Testis (tissue), 5 donors: ENCODE measurements around the gene PTCD2. TPM values are rescaled to one million over a fixed set of nuclear protein-coding genes. Genes with fewer than 3 reads are reported as not detected.

Source experiments
- DNase-seq: peaks from one replicate; pipeline ENCODE4 v3.0.0-alpha.2; 2019
- H3K27ac ChIP-seq, 2 donors: fragments of 200-600 bp; sonication (generic); one replicate each; pipeline ENCODE4 v1.5.1; 2019
- H3K27me3 ChIP-seq: fragments of 200-600 bp; sonication (generic); one replicate; pipeline ENCODE4 v1.5.1; 2019
- H3K36me3 ChIP-seq: fragments of 200-600 bp; sonication (generic); one replicate; pipeline ENCODE4 v1.5.1; 2017; ENCODE audit warnings: low read depth; ENCODE audit errors: missing control alignments
- H3K4me1 ChIP-seq: fragments of 200-600 bp; sonication (generic); one replicate; pipeline ENCODE4 v1.5.1; 2019
- H3K4me3 ChIP-seq, 2 donors: fragments of 200-600 bp; sonication (generic); one replicate each; pipeline ENCODE4 v1.5.1; 2017 to 2019
- H3K9me3 ChIP-seq: fragments of 200-600 bp; sonication (generic); one replicate; pipeline ENCODE4 v1.5.1; 2017
- CTCF ChIP-seq, 3 experiments: fragments of 450-650 bp in 2 of 3; fragments of 200-600 bp in 1 of 3; sonication (generic) in 1 of 3; IDR thresholded peaks; one replicate each; pipeline ENCODE4 v1.5.1; 2016 to 2019; ENCODE audit warnings: antibody characterized with exemption in 3 of 3, mild to moderate bottlenecking in 2 of 3, moderate library complexity in 1 of 3
- POLR2A ChIP-seq: fragments of 450-650 bp; IDR thresholded peaks from one replicate; pipeline ENCODE4 v1.6.1; 2017; ENCODE audit warnings: antibody characterized with exemption, mild to moderate bottlenecking, moderate library complexity
- WGBS, 2 donors: methylation state at CpG; one replicate each; pipeline ENCODE4 v1.1.5; 2018; 5-methylcytosine and 5-hydroxymethylcytosine counted together
- intact Hi-C: fragments of 100-400 bp; cut with DNase I; formaldehyde crosslinking; loops from one replicate; pipeline ENCODE4 v1.15.1; 2023; ENCODE audit warnings: low total_unique reads
- long read RNA-seq, 2 donors: transcript quantifications; one replicate each; lab custom pipeline, GENCODE V29; 2026
- polyA plus RNA-seq: library from polyadenylated mRNA; stranded (reverse); fragments of 350-450 nt; fragmentation: Illumina TruSeq; extraction: RNeasy Lipid Tissue Mini Kit (QIAGEN cat#74804); gene quantifications from one replicate; pipeline ENCODE4 v1.2.3, GENCODE V29; 2014; ENCODE audit warnings: low read depth, low replicate concordance; ENCODE audit not compliant: insufficient read depth
- total RNA-seq, 2 donors: library from RNA; depleted of rRNA; stranded (reverse); fragments of >200 nt; gene quantifications; one replicate each; pipeline ENCODE4 v1.2.3, GENCODE V29; 2016

PTCD2 gene
- total RNA-seq (1 to 10 TPM; 8.2 to 9.0 TPM), polyA plus RNA-seq (4.9 TPM)
- long read RNA-seq, donor 1, full-length matches to known transcripts, result 3 of 3 reads
- long read RNA-seq, donor 1, partial matches to known transcripts, result 0 of 3 reads
- long read RNA-seq, donor 1, other reads (novel, unspliced or antisense), result 0 of 3 reads
- long read RNA-seq, donor 2, full-length matches to known transcripts, result 6 of 12 reads
- long read RNA-seq, donor 2, partial matches to known transcripts, result 6 of 12 reads
- long read RNA-seq, donor 2, other reads (novel, unspliced or antisense), result 0 of 12 reads

- intact Hi-C loops, result no loop called here
- H3K27me3 ChIP-seq, result no peaks in the 10 kb centered on the region
- no peaks in the 10 kb centered on the region for H3K9me3 ChIP-seq
- peak; percentile 98 for DNase-seq
- H3K36me3 ChIP-seq, result no peaks in the 10 kb centered on the region
- no peaks in the 10 kb centered on the region for H3K4me1 ChIP-seq
- H3K4me3 ChIP-seq, result peak within 1 kb of the TSS; percentile 78 to 82
- 0 to 1% methylated on average over 35 to 40 of the region's 40 CpGs for WGBS, 2 donors
- no peak for TF ChIP-seq POLR2A
- H3K27ac ChIP-seq, result peak within 1 kb of the TSS; percentile 68 to 78
Observed at GRCh38 chr5:72319976-72320752, at the start of gene PTCD2, which contains the start of gene MRPS27. Gene PTCD2, plus strand, starts transcription at chr5:72320373. Its CDS starts 10 bp downstream, at chr5:72320383. Gene MRPS27, minus strand, starts transcription at chr5:72320240. Its CDS starts 19 bp downstream, at chr5:72320221.

- TF ChIP-seq POLR2A (no peak), CTCF (IDR thresholded peaks at IDR 0.05) (no peak)
- no peak overlapping the region for H3K27ac ChIP-seq
- no peaks in the 10 kb centered on the region for H3K36me3 ChIP-seq
- H3K4me3 ChIP-seq, result no peak overlapping the region
- no peaks in the 10 kb centered on the region for H3K9me3 ChIP-seq
- no peaks in the 10 kb centered on the region for H3K27me3 ChIP-seq
- WGBS, 2 donors, result 85 to 87% methylated on average over 3 of the region's 3 CpGs
- no peaks in the 10 kb centered on the region for H3K4me1 ChIP-seq
- no peak for DNase-seq
- intact Hi-C loops, result no loop called here
Observed at GRCh38 chr5:72271702-72272101, 48.5 kb upstream of the PTCD2 start.

GRCh38 chr5:72272398-72272797, 47.8 kb upstream of the PTCD2 start:
- 77 to 78% methylated on average over 4 of the region's 4 CpGs for WGBS, 2 donors
- intact Hi-C loops, result no loop called here
- DNase-seq, result no peak
- no peak for TF ChIP-seq POLR2A
- TF ChIP-seq CTCF (IDR thresholded peaks at IDR 0.05), result no peak
- Histone ChIP-seq H3K36me3 (no peaks in the 10 kb centered on the region), H3K27me3 (no peaks in the 10 kb centered on the region), H3K27ac (no peak overlapping the region), H3K4me1 (no peaks in the 10 kb centered on the region), H3K9me3 (no peaks in the 10 kb centered on the region), H3K4me3 (no peak overlapping the region)

- TF ChIP-seq POLR2A (no peak), CTCF (IDR thresholded peaks at IDR 0.05) (no peak)
- intact Hi-C loops, result no loop called here
- H3K4me3 ChIP-seq, result no peak overlapping the region
- no peak for DNase-seq
- H3K36me3 ChIP-seq, result no peaks in the 10 kb centered on the region
- no peaks in the 10 kb centered on the region for H3K9me3 ChIP-seq
- H3K4me1 ChIP-seq, result no peaks in the 10 kb centered on the region
- H3K27ac ChIP-seq, result no peak overlapping the region
- 83 to 88% methylated on average over 7 of the region's 7 CpGs for WGBS, 2 donors
- no peaks in the 10 kb centered on the region for H3K27me3 ChIP-seq
Observed at GRCh38 chr5:72273547-72273946, 46.6 kb upstream of the PTCD2 start.

GRCh38 chr5:72276219-72276752, 43.9 kb upstream of the PTCD2 start:
- 95% methylated on average over 3 of the region's 3 CpGs for WGBS, 2 donors
- no peak overlapping the region for H3K27ac ChIP-seq

More at GRCh38 chr5:72276219-72276752, 43.9 kb upstream of the PTCD2 start:
- no peak for TF ChIP-seq POLR2A
- no peak for DNase-seq
- Histone ChIP-seq H3K4me1 (no peaks in the 10 kb centered on the region), H3K27me3 (no peaks in the 10 kb centered on the region), H3K4me3 (no peak overlapping the region), H3K36me3 (no peaks in the 10 kb centered on the region), H3K9me3 (no peaks in the 10 kb centered on the region)
- intact Hi-C loops, result no loop called here
